Stomach (tissue), 9 donors: ENCODE results near the gene TNS3. TPM values are rescaled to one million over a fixed set of nuclear protein-coding genes. Genes with fewer than 3 reads are reported as not detected.

Source experiments
- DNase-seq, 2 donors: peaks; one replicate each; pipeline versions ENCODE4 v3.0.0 to v3.0.0-alpha.2; 2013 to 2019
- H3K27ac ChIP-seq, 5 donors: fragments of 200-600 bp in 4 of 5; sonication (generic) in 4 of 5; one replicate each; pipeline ENCODE4 v1.5.1; 2013 to 2019; ENCODE audit warnings: mild to moderate bottlenecking in 1 of 5, moderate library complexity in 1 of 5
- H3K27me3 ChIP-seq, 3 donors: fragments of 200-600 bp; sonication (generic); one replicate each; pipeline ENCODE4 v1.5.1; 2017 to 2019; ENCODE audit warnings: mixed run types in 1 of 3
- H3K36me3 ChIP-seq, 4 donors: fragments of 200-600 bp; sonication (generic); 1 replicate in 3 of 4; 2 replicates in 1 of 4; pipeline ENCODE4 v1.5.1; 2016 to 2019
- H3K4me1 ChIP-seq, 4 donors: fragments of 200-600 bp; sonication (generic); one replicate each; pipeline ENCODE4 v1.5.1; 2016 to 2019
- H3K4me3 ChIP-seq, 4 donors: fragments of 200-600 bp; sonication (generic) in 3 of 4; one replicate each; pipeline ENCODE4 v1.5.1; 2016 to 2019; ENCODE audit warnings: mild to moderate bottlenecking in 1 of 4
- H3K9me3 ChIP-seq, 4 donors: fragments of 200-600 bp; sonication (generic); one replicate each; pipeline ENCODE4 v1.5.1; 2016 to 2019
- EP300 ChIP-seq: sonication (generic); formaldehyde crosslinking; IDR thresholded peaks from one replicate; pipeline ENCODE4 v1.6.1; 2017; ENCODE audit warnings: antibody characterized with exemption
- POLR2A ChIP-seq, 4 donors: fragments of 450-650 bp; IDR thresholded peaks; one replicate each; pipeline ENCODE4 v1.6.1; 2016; ENCODE audit warnings: antibody characterized with exemption in 4 of 4, control low read depth in 2 of 4, mild to moderate bottlenecking in 1 of 4, moderate library complexity in 1 of 4
- POLR2AphosphoS5 ChIP-seq, 3 donors: sonication (generic); formaldehyde crosslinking; IDR thresholded peaks; one replicate each; pipeline ENCODE4 v1.6.1; 2016; ENCODE audit warnings: antibody characterized with exemption in 3 of 3
- WGBS, 5 donors: extraction: QIAGEN DNeasy Blood & Tissue Kit in 3 of 5; methylation state at CpG; one replicate each; pipeline versions ENCODE4 v1.1.5 to v1.1.7; 2013 to 2018; 5-methylcytosine and 5-hydroxymethylcytosine counted together
- intact Hi-C: fragments of 100-400 bp; cut with DNase I; formaldehyde crosslinking; loops from one replicate; pipeline ENCODE4 v1.15.1; 2023; ENCODE audit warnings: low total_unique reads
- polyA plus RNA-seq, 3 donors: library from polyadenylated mRNA; stranded (reverse); fragments of 200-250 nt; gene quantifications; one replicate each; pipeline ENCODE4 v1.2.3, GENCODE V29; 2013
- total RNA-seq, 5 donors: library from RNA; depleted of rRNA; stranded (reverse); fragments of >200 nt; gene quantifications; one replicate each; pipeline versions ENCODE4 v1.1.0 to v1.2.3, GENCODE V29; 2014 to 2016
- TF ChIP-seq, protein P1 (sequence below), 7 experiments: fragments of 450-650 bp in 4 of 7; fragments of 200-600 bp in 3 of 7; sonication (generic) in 3 of 7; IDR thresholded peaks; one replicate each; pipeline ENCODE4 v1.5.1; 2016 to 2019; ENCODE audit warnings: antibody characterized with exemption in 7 of 7, control low read depth in 2 of 7, mild to moderate bottlenecking in 1 of 7
- donor health status: healthy with polysubstance abuse.
- donor health status: Bipolar disorder and iron deficiency.
- donor health status: healthy.

The TNS3 gene
- total and polyA plus RNA-seq, 8 donors = 10.0 to 105 (median 41.0) TPM

DNA sequence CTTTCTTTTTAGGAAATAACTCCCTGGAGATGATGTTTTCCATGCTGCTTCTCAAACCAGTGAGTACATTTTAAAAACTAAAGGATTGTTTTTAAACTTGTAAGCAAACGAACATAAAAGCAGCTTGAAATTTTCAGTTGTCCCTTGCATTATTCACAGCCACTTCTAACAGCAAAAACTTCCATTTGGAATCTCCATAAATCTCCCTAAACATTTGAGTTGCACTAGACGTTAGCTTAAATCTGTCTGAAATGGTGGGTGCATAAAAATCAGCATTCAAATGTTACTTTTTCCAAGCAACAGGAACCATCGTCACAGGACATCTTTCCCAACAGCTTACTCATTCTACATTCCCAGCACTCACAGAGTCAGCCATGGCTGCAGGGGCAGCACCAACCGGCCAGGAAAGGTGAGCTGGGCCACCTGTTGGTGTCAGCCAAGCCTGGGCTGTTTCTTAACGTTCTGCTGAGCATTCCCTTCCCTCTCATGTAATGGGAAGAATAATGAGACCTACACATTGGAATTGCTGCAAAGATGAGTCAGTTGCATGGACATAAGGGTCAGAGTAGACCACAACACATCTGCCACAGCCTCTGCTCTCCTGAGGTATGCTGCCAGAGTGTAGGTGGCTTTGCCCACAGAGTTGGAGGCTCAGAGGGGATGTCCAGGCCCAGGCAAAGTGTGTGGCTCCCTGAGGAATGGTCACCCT is 163.2 kb downstream of the TNS3 start:
- TF ChIP-seq EP300 (no peak), POLR2AphosphoS5 (IDR thresholded peaks at IDR 0.05) (no peak), POLR2A (IDR thresholded peaks at IDR 0.05) (no peak)
- TF ChIP-seq, protein P1, sequence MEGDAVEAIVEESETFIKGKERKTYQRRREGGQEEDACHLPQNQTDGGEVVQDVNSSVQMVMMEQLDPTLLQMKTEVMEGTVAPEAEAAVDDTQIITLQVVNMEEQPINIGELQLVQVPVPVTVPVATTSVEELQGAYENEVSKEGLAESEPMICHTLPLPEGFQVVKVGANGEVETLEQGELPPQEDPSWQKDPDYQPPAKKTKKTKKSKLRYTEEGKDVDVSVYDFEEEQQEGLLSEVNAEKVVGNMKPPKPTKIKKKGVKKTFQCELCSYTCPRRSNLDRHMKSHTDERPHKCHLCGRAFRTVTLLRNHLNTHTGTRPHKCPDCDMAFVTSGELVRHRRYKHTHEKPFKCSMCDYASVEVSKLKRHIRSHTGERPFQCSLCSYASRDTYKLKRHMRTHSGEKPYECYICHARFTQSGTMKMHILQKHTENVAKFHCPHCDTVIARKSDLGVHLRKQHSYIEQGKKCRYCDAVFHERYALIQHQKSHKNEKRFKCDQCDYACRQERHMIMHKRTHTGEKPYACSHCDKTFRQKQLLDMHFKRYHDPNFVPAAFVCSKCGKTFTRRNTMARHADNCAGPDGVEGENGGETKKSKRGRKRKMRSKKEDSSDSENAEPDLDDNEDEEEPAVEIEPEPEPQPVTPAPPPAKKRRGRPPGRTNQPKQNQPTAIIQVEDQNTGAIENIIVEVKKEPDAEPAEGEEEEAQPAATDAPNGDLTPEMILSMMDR (IDR thresholded peaks at IDR 0.05) = no peak
- H3K36me3 ChIP-seq = peaks cover 21 to 91% (median 79%) of the 10 kb centered on the region in 4 donors
- H3K4me3 ChIP-seq = no peak overlapping the region
- whole genome bisulfite sequencing, 5 donors = 53 to 65% (median 57%) methylated on average over 5 of the region's 5 CpGs
- intact Hi-C loops = no loop called here
- peaks cover 0 to 12% (median 0%) of the 10 kb centered on the region in 4 donors for H3K4me1 ChIP-seq
- no peaks in the 10 kb centered on the region for H3K27me3 ChIP-seq
- no peaks in the 10 kb centered on the region for H3K9me3 ChIP-seq
- no peak overlapping the region for H3K27ac ChIP-seq
- DNase-seq = no peak

DNA sequence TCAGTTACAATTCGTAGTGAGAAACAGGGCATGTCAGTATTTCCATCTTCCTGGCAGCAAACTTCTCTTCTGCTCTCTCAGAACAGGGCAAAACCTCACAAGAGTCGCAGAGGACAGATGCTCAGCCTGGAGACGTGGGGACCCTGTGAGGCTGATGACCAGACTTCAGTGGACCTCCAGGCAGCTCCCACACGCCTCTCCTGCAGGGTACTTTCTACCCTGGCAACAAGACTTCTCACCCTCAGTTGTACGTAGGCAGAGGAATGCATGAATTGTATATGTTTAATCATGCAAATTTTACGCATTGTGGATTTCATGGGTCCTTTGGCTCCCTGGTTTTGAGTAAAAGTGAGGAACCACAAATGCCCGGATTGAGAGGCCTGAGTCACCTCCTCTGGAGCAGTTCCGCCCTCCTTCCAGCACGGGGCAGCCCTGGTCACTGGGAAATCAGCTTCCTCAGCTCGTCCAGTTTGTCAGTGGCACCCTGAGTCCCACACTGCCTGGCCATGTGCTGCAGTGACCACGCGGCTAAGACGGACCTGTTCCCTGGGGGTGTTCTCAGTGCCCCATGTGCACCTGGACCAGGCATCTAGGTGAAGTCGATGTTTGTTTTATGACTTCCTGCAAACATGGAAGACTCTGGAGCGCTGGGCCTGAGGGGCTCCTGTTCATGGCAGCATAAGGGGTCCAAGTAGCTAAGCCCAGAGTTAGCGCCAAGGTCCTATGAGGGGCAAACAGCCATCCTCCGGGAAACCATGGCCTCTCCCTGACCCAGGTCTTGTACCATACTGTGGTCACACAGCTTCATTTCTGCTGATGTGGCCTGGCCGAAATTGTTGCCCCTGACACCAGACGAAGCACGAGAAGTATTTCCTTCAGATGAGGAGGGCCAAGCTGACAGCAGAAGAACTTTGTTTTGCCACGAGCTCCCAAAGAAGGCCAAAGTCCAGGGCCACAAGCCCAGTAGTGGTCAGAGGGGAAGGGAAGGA is 165.1 kb downstream of the TNS3 start:
- WGBS, 5 donors = 76 to 88% (median 80%) methylated on average over 21 of the region's 21 CpGs
- no peak for DNase-seq

DNA sequence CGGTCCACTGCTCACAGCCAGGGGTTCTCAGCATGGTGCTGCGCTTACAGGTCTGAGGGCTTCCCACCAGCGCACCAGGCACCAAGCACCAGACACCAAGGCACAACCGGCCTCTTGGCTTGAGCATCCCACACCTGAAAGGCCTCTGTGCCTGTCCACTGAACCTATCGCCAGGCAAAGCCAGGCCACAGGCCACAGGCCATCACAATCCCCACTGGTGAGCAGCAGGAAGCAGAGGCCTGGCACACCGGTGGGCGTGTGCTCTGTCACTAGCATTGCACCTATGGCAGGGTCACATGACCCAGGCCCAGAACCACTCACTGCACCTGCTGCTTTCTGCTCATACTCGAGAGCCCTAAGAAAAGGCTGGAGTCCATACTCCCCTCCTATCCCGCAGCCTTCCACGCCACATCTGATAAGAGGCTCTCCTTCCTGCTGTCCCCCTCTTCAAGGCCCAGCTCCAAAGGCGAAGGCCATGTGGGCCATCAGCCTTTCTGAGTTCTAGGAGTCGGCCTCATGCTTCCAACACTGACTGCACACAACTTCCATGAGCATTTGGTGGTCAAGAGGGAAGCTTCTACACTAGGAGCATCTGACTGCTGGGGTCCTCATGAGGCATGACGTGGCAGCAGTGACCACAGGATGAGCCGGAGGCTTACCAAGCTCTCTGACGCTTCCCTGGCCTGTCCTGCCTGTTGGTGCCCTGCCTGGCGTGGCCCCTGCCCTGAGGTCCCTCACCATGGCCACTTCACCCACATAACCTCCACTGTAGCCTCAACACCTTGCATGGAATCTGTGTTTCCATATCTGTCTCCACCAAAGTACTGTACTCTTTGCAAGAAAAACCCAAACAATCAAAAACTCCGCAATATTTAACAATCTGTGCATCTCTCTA is 166.3 kb downstream of the TNS3 start:
- 89 to 91% (median 90%) methylated on average over 12 to 17 of the region's 17 CpGs for WGBS, 5 donors
- Histone ChIP-seq H3K9me3 (no peaks in the 10 kb centered on the region), H3K27me3 (no peaks in the 10 kb centered on the region), H3K4me1 (no peaks in the 10 kb centered on the region), H3K36me3 (peaks cover 27 to 94% (median 81%) of the 10 kb centered on the region in 4 donors), H3K4me3 (no peak overlapping the region), H3K27ac (no peak overlapping the region)
- TF ChIP-seq EP300 (no peak), POLR2AphosphoS5 (IDR thresholded peaks at IDR 0.05) (no peak), POLR2A (IDR thresholded peaks at IDR 0.05) (no peak)
- TF ChIP-seq, protein P1 (IDR thresholded peaks at IDR 0.05) = no peak
- no peak for DNase-seq
- intact Hi-C loops = no loop called here

More for the DNA sequence above, 165.1 kb downstream of the TNS3 start:
- no peaks in the 10 kb centered on the region for H3K9me3 ChIP-seq
- H3K4me1 ChIP-seq = no peaks in the 10 kb centered on the region
- H3K36me3 ChIP-seq = peaks cover 27 to 94% (median 81%) of the 10 kb centered on the region in 4 donors
- H3K27ac ChIP-seq = no peak overlapping the region
- TF ChIP-seq, protein P1 (IDR thresholded peaks at IDR 0.05) = no peak
- TF ChIP-seq POLR2A (IDR thresholded peaks at IDR 0.05) (no peak), POLR2AphosphoS5 (IDR thresholded peaks at IDR 0.05) (no peak), EP300 (no peak)
- no peaks in the 10 kb centered on the region for H3K27me3 ChIP-seq
- intact Hi-C loops = no loop called here
- H3K4me3 ChIP-seq = no peak overlapping the region
